ENCODE data around the gene LMX1B.

- TF ChIP-seq CTCF (IDR thresholded peaks at IDR 0.05) (no peak), POLR2AphosphoS5 (IDR thresholded peaks at IDR 0.05) (no peak), EP300 (IDR thresholded peaks at IDR 0.05) (no peak), POLR2A (IDR thresholded peaks at IDR 0.05) (no peak)
These were observed 44.6 kb downstream of the LMX1B start for GRCh38 chr9:126658201-126658825.

Data from sigmoid colon (tissue), 4 donors.